Central memory CD4-positive, alpha-beta T cell (primary cell): ENCODE data around the gene TP53I3.
"Not testable (repeated sequence)": the region's sequence is repeated elsewhere in the genome, so short reads cannot be mapped to it uniquely, and the experiment has no call there.

Experiments
- DNase-seq: peaks from one replicate; pipeline ENCODE4 v3.0.0; 2022
- total RNA-seq, 3 experiments: gene quantifications; one replicate each; lab custom pipeline; 2026; lab: John Stamatoyannopoulos, UW

Gene TP53I3, protein sequence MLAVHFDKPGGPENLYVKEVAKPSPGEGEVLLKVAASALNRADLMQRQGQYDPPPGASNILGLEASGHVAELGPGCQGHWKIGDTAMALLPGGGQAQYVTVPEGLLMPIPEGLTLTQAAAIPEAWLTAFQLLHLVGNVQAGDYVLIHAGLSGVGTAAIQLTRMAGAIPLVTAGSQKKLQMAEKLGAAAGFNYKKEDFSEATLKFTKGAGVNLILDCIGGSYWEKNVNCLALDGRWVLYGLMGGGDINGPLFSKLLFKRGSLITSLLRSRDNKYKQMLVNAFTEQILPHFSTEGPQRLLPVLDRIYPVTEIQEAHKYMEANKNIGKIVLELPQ
- total RNA-seq = 0.05 to 0.77 (median 0.28) reads per million in 3 experiments

DNA sequence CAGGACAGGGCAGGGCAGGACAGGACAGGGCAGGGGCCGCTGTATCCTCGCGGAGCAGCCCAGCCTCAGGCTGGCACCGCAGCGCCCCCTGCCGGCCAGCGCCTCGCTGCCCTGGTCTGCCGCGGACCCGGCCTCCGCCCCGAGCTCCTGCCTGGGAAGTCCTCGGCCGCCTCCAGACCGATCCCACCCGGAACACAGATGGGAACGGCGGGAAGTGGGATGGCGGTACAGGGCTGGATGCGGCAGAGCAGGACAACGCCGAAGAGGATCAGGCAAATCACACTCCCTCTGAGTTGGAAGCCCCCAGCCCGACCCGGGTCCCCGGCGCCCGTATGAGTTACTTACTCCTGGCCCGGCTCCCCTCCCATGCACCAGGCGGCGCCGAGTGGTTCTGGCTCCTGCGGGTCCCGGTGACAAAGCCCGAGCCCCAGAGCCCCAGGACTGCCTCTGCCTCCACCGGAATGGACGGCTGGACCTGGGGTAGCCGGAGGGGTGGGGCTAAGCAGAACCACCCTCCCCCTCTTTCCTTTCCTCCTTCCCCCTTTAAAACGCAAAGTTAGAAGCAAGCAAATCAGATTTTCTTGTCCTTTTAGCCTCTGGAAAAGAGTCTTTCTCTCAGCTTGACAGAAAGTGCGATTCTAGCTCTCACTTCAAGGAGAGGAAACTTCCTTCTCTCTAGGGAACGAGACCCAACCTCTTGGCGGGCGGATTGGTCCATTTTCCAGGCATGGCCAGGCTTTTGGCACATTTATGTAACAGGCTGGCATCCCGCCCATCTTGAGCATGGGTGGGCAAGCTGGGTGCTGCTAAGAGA, at the start of gene TP53I3:
TSS of gene TP53I3 (minus strand) at position 449 of the 814 bp plus-strand sequence. CDS start 508 bp downstream, outside the sequence.
- peak; percentile 76 for DNase-seq

DNA sequence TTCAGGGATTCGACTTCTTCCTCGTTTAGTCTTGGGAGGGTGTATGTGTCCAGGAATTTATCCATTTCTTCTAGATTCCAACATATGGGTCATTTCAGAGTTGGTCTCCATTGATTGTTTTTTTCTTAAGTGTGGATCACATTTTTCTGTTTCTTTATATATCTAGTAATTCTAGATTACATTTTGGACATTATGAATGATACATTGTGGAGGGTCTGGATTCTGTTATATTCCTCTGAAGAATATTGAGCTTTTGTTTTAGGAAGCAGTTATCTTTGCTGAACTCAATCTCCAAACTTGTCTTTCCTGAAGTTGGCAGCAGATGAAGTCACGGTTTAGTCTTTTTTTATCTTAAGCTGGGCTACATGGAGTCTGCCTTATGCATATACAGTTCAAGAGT, 47.9 kb upstream of the TP53I3 start:
- no peak for DNase-seq

DNA sequence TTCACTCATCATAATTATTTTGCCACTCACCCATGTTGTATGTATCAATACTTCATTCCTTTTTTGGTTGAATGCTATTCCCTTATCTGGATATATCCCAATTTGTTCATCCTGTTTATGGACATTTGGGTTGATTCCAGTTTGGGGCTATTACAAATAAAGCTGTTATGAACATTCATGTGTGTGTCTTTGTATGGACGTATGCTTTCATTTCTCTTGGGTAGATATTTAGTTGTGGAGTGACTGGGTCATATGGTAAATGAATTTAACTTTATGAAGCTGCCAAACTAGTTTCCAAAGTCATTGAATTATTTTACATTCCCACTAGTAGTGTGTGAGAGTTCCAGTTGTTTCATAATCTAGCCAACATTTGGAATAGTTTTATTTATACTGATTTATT, 41.3 kb upstream of the TP53I3 start:
- no peak for DNase-seq

DNA sequence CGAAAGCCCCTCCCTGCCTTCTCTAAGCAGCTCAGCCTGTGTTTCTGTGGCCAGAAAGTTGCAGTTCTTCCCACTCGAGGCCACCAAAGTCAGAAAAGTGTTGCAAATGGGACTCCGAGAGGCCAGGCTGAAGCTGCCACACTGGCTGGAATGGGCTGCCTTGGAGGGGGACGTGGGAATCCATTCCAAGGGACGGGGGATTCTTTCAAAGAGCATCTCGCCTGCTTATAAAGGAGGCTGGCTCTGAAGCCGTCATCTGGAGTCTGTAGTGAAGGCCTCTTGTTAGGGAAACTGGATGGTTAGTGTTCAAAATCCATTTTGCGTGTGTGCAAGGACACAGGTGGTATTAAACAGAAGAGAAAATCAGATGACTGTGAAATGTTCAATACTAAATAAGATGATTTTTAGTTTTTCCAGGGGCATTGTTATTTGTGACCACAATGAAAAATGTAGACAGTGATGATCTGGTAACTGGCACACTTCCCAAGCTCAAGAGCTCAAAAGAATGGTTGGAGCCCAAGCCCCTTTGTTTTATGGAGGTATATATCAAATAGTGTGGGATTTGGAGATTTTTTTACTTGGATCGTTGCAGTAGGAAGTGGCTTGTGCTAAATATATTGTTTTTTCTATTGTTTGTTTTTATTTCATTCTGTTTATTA, 39.4 kb upstream of the TP53I3 start:
- DNase-seq = peak; percentile 4

DNA sequence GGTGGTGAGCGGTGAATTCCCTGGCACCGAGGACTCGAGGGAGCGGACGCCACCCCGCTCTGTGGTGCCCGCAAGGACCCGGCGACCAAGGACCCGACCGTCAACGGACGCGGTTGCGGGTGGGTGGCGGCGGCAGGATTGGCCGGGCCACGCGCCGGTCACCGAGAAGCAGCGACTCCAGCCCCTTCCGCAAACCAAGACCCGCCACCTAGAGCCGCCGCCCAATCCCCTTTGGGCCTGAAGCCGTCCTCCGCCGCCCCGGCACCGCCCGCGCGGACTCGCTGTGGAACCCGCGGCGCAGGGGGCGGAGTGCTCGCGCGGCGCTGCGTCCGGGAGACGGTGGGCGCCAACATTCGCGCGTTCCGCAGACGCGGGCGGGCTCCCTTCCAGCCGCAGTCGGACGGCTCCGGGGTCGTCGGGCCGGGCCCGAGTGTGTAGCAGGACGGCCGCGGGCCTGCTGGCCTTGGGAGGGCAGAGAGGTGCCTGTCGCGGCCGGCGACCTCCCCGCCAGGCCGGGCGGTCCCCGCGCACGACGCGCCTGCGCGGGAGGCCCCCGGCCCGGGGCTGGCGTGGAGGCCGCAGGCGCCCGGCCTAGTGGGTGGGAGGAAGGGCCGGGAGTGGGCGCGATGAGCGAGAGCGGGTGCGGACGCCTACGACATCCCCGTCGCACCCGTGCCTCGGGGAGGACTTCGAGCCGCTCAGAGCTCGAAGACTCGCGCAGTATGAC, 38.7 kb upstream of the TP53I3 start, which contains the start of the genes FAM228B and PFN4:
TSS of gene FAM228B (plus strand) at position 275 of the 727 bp plus-strand sequence. CDS start 893 bp downstream, outside the sequence.
TSS of gene PFN4 (minus strand) at position 140 of the 727 bp plus-strand sequence. CDS start 799 bp downstream, outside the sequence.
- peak; percentile 27 for DNase-seq

DNA sequence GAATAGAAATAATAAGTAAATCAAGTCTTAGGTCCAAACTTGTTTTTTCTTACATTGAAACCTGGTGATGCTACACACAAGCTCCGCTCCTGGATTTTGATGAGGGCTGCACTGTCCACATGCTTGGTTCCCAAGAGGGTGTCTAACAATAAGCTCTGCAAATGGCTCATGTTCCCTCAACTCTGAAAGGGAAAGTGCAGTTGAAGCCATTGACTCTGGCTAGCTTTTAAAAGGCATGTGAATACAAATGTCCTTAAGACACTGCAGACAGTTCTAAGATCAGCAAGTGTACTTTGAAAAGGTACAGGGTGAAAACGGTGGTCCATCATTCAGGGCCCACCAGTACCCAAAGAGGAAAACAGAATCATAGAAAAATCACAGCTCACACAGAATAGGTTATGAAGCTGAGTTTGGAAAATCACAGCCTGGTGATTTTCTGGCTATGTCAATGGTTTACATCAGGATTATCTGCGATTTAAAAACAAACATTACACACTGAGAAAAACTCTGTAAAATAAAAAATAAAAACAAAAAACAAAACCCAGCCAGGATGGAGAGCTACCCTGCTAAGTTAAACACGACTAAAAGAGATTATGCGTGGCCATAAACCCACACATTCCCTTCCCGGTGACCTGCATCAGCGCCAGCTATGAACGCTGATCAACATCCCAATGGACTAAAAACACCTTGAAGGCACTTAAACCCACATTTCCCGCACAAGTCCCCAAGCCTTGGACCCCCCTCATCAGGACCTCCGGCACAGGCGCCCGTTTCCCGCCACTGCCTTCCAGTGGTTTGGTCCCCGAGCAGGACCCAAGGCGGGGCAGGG, 37.9 kb upstream of the TP53I3 start:
- no peak for DNase-seq

DNA sequence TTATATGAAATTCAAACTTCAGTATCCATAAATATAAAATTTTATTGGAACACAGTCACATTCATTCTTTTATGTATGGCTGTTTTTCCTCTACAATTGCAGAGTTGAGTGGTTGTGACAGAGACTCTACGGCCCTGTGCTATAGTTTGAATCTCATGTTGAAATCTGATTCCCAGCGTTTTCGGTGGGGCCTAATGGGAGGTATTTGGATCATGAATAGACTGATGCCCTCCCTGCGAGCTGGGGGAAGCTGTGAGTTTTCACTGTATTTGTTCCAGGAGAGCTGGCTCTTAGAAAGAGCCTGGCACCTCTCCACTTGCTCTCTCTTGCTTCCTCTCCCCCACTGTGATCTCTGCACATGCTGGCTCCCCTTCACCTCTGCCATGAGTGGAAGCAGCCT, 36.8 kb upstream of the TP53I3 start:
- DNase-seq = no peak

DNA sequence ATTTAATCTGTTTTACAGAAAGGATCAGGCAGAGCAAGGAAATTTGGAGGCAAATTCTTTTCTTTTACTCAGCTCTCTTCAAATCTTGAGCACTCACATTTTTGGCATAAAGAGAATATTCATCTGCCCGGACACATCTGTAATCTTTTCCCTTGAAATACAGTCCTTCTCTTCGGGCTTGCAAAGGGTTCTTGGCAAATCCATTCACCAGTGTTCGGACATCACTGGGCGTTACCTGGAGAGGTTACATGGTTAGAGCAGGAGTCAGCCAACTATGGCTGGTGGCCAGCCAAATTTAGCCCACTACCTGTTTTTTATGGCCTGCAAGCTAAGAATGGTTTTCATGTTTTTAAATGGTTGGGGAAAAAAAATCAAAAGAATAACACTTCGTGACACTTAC, 36.4 kb upstream of the TP53I3 start:
- DNase-seq = no peak

DNA sequence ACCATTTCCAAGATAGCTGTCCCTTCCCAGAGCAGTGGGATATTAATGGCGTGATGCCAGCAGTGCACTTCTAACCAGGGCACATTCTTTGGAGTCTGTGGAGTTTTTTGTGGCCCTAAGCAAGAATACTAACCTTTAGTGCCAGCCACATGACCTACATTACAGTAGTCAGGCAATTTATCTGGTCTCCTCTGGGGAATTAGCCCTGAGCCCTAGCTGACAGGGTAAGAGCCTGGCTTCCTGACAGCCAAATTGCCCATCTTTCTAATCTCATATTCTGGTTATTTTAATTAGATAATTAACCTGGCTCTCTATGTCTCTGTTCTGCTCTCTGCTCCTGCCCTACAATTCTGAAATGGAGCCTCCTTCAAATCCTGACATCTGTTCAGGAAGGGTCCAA, 33.3 kb upstream of the TP53I3 start:
- no peak for DNase-seq

DNA sequence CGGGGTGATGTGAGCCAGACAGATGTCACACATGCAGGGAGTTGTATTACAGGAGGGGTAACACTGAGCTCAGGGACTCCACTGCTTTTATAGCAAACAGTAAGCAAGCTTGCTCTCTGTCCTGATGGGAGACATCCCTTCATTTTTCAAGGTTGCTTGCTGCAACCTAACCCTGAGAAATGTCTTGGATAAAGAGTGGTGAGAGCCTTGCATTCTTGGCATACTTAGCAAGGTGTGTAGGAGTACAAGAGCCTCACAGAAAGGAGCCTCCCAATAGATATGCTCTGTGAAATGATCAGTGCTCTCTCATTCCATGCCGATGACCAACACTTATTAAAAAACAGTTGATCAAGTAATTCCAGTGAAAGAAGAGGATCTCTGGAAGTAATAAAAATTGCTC, 30.4 kb upstream of the TP53I3 start:
- DNase-seq = no peak

DNA sequence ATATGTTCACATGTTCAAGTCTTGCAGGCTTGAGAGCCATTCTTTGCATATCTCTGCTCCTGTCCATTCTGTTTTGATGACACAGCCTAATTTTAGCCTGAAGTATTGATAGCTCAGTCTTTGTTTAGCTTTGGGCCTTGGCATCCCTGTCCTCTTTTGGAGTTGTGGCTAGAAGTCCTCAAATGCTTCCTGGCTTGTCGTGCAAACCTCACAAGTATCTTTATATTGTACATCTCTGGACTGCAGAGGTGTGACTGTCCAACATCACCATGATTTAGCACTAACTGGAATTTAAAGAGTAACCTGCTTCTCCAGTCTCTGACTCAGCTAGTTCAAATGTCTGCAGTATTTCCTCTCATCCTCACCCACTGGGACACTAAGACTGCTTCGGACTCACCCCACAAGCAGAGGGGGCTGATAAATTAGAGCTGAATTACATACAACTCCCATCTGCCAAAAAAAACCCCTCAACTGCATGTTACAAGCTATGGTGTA, 26.8 kb upstream of the TP53I3 start:
- DNase-seq = no peak

DNA sequence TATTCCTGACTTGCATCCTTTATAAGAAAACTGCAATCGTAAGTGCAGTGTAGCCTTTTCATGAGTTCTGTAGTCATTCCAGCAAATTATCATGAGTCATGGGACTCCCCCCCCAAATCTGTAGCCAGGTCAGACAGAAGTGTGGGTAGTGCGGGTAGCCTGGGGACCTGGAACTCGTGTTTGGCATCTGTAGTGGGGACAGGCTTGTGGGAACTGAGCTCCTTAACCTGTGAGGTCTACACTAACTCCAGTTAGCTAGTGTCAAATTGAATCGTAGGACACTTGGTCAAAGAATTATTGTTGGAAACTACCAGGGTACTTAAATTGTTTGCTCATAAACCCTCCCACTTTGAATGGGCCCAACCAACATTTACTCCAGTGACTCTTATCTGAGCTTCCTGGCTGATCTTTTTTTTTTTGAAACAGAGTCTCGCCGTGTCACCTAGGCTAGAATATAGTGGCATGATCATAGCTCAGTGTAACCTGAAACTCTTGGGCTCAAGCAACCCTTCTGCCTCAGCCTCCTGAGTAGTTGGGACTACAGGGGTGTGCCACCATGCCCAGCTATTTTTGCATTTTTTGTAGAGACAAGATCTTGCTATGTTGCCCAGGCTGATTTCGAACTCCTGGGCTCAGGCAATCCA, 26.1 kb upstream of the TP53I3 start:
- DNase-seq = no peak

DNA sequence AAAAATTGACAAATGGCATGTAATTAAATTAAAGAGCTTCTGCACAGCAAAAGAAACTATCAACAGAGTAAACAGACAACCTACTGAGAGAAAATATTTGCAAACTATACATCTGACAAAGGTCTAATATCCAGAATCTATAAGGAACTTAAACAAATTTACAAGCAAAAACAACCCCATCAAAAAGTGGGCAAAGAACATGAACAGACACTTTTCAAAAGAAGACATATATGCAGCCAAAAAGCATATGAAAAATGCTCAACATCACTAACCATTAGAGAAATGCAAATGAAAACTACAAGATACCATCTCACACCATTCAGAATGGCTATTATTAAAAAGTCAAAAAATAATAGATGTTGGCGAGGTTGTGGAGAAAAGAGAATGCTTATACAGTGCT, 24.8 kb upstream of the TP53I3 start:
- DNase-seq = not testable (repeated sequence)

DNA sequence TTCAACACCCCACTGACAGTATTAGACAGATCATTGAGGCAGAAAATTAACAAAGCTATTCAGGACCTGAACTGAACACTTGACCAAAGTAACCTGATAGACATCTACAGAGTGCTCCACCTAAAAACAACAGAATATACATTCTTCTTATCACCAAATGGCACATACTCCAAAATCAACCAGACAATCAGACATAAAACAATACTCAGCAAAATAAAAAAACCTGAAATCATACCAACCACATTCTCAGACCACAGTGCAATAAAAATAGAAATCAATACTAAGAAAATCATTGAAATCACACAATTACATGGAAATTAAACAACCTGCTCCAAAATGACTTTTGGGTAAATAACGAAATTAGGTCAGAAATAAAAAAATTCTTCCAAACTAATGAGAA, 22.7 kb upstream of the TP53I3 start:
- no peak for DNase-seq

DNA sequence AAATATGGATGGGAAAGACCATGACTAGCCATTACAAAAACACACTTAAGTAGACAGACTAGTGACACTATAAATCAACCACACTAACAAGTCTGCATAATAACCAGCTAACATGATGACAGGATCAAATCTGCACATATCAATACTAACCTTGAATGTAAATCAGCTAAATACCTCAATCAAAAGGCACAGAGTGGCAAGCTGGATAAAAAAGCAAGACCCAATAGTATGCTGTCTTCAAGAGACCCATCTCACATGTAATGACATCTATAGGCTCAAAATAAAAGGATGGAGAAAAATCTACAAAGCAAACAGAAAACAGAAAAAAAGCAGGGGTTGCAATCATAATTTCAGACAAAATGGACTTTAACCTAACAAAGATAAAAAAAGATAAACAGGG, 22.2 kb upstream of the TP53I3 start:
- DNase-seq = no peak

DNA sequence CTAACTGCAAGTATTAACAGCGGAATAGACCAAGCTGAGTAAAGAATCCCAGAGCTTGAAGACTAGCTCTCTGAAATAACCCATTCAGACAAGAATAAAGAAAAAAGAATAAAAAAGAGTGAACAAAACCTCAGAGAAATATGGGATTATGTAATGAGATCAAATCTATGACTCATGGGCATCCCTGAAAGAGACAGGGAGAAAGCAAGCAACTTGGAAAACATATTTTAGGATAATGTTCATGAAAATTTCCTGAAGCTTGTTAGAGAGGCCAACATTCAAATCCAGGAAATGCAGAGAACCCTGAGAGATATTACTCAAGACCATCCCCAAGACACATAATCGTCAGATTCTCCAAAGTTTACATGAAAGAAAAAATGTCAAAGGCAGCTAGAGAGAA, 21.2 kb upstream of the TP53I3 start:
- no peak for DNase-seq

DNA sequence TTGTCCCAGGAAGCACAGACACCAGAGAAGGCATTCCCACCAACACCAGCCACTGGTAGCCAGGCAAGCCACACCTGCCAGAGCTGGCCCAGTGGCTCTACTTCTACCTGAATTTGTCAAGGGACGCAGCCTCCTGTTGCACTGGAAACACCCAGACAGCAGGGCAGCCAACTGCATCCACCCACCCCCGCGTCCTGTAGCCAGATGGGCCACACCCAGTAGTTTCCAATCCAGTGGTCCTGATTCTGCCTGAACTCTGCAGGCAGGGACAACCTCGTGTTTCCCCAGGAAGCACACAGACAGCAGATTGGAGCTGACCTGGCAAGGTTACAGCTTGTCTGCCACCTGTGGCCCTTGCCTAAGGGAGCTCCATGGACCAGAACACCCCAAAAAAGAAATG, 20.3 kb upstream of the TP53I3 start:
- DNase-seq = no peak

DNA sequence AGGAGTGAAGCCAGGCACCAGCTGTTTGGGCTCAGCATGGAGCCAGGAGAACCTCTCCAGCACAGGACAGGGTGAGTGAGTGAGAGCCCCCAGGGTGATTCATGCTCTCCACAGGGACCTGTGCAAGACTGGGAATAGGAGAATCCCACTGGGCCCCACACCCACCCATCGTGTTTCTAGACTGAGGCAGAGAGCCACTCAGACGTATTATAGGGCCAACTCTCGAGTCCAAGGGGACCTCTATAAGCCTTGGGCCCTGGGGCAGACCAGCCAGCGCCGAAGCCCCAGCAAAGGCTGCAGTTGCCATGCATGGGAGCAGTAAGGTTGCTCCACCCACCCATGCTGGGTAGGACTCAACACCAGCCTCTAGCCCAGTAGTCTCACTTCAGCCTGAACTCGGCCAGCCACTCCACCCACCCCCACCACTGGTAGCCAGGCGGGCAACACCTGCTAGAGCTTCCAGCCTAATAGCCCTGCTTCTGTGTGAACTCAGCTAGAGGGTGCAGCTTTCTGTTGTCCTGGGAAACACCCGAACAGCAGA, 19.5 kb upstream of the TP53I3 start:
- DNase-seq = no peak

DNA sequence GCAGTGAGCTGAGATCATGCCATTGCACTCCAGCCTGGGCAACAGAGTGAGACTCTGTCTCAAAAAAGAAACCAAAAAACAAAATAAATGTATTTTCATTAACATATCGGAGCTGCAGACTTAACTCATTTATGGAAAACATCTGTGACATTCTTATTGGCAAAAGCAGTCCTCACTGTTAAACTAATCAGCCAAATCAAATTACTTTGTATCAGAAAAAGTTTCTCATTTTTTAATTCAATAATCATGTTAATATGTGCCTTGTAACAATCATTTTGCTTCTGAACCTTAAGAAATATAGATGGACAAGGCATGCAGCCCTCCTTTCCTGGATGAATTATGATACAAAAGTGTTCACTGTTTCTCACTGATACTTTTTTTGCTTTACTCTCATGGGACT, 18.0 kb upstream of the TP53I3 start:
- DNase-seq = no peak

DNA sequence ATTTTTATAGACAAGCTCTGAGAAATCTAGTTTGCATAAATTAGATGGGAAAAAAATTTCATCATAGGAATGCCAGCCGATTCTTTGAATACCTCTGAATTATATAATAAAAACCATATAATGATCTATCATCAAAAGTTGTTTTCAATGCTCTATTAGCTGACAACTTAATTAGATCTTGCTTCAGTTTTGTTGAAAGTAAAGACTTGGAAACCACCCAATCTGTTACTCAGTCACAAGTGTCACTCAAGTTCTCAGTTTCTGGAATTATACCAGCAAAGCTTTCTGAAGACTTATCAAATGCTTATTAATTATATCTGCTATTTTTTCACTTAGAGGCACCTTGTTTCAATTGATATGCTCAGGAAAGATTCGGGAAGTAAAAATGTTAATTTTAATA, 17.4 kb upstream of the TP53I3 start:
- DNase-seq = no peak

DNA sequence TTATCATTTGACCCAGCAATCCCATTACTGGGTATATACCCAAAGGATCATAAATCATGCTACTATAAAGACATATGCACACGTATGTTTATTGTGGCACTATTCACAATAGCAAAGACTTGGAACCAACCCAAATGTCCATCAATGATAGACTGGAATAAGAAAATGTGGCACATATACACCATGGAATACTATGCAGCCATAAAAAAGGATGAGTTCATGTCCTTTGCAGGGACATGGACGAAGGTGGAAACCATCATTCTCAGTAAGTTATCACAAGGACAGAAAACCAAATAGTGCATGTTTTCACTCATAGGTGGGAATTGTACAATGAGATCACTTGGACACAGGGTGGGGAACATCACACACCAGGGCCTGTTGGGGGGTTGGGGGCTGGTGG, 16.1 kb upstream of the TP53I3 start:
- DNase-seq = not testable (repeated sequence)
